Coronary artery (tissue), 2 donors: ENCODE measurements around the gene STON2.

Experiments
- DNase-seq: peaks from one replicate; pipeline ENCODE4 v3.0.0-alpha.2; 2017; ENCODE audit warnings: low spot score
- H3K27ac ChIP-seq, 2 donors: fragments of 200-600 bp; sonication (generic); one replicate each; pipeline ENCODE4 v1.5.1; 2016 to 2019
- H3K4me3 ChIP-seq: fragments of 200-600 bp; sonication (generic); 2 replicates; pipeline ENCODE4 v1.5.1; 2016; ENCODE audit warnings: mild to moderate bottlenecking, moderate library complexity
- CTCF ChIP-seq: fragments of 200-600 bp; sonication (generic); IDR thresholded peaks from one replicate; pipeline ENCODE4 v1.5.1; 2019; ENCODE audit warnings: antibody characterized with exemption

STON2 gene

DNA sequence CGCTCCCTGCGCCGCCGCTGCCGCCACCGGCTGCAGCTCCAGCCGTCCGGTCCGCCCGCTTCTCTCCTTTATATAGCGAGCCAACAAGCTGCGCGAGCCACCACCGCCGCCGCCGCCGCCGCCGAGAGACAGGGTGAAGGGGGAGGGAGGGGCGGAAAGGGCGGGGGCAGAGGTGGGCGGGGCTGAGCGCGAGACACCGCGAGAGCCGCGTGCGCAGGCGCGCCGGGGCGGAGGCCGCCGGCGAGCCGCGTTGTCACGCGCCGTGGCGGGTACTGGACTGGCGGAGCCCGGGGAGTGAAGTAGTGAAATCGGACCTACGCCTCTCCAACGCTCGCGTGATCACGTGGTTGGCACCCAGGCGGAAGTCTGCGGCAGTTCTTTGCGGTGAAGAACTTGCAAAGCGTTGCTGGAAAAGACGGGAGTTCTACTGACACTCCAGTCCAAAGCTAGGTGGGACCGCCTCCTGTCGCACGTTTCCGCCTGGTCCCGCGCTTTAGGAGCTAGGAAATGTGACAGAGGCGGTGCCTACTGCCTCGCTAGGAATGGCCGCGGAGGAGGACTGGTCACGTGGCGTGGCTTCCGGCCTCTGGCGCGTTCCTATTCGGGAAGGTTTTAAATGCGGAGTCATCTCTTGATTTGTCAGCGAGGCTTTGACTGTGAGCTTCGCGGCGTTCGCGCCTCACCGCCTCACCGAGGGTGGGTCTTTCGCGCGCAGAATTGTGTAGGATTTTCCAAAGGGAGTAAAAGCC lies 179.1 kb downstream of the STON2 start, which contains the start of gene GTF2A1:
Gene GTF2A1, minus strand, starts transcription at position 130 of the 749 bp plus-strand sequence. CDS start 441 bp downstream, outside the sequence.
- peak within 1 kb of the TSS; percentile 95 to 98 for H3K27ac ChIP-seq
- peak; percentile 97 for DNase-seq
- TF ChIP-seq CTCF: no peak
- peak within 1 kb of the TSS; percentile 86 for H3K4me3 ChIP-seq

DNA sequence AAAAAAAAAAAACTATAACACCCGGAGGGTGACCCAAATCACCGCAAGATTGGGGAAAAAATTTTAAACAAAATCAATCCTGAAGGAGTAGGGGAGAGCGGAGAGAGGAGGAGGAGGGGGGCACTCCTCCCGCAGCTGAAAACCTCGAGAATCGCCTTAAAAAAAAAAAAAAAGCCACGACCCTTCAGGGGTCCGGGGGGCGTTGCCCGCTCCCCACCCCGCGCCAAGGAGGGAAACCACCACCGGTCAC lies 179.6 kb downstream of the STON2 start:
- TF ChIP-seq CTCF: no peak
- DNase-seq: no peak
- Histone ChIP-seq H3K27ac (peak overlapping the region; percentile 95 to 98), H3K4me3 (peak overlapping the region; percentile 86)

GRCh38 chr14:81219759-81220579 lies 180.2 kb downstream of the STON2 start:
- Histone ChIP-seq H3K4me3 (peak overlapping the region; percentile 86), H3K27ac (peak overlapping the region; percentile 95 to 98)
- no peak for DNase-seq
- TF ChIP-seq CTCF: no peak

DNA sequence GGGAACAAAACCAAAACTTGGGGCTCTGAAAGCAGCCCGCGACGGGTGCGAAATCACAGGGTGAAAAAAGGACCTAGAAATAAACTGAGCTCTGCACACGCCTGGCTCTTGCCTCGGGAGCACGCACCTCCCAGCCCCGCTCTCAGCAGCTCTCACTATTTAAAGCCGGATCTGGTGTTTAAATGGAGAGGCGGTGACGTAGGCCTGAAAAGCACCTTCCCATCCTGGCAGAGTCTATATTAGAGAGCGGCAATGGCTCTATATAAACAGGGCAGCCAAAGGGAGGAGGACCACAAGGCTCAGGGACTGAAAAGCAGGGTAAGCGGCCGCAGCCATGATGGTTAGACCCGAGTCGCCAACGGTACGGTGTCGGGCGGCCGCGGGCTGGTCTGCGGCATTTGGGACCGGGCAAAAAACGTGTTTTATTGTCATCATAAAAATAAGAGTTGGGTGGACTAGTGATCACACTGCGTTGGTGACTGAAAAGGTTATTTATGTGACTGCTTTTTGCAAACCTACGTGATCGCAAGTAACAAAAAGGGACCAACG lies 180.8 kb downstream of the STON2 start:
- DNase-seq: peak; percentile 94
- Histone ChIP-seq H3K4me3 (peak overlapping the region; percentile 86), H3K27ac (peak overlapping the region; percentile 95 to 98)
- no peak for TF ChIP-seq CTCF

DNA sequence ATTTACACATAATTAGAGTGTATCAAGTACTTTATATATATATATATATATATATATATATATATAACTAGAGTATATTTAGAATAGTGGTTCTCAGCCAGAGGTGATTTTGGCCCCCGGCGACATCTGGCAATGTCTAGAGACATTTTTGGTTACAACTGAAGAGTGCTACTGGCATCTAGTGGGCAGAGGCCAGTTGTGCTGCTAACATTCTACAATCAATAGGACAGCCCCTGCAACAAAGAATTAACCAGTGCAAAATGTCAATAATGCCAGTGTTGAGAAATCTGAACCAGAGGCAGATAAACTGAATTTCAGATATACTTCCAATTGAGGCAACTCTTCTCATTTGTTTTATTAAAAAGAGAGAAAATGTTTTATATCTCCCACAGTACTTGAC lies 188.3 kb downstream of the STON2 start:
- peak; percentile 21 for TF ChIP-seq CTCF
- DNase-seq: no peak
- Histone ChIP-seq H3K27ac (no peak overlapping the region), H3K4me3 (no peak overlapping the region)
